Peyer's patch (tissue), 4 donors: ENCODE data around the gene FOXR1. TPM values are rescaled to one million over a fixed set of nuclear protein-coding genes. Genes with fewer than 3 reads are reported as not detected.

Source experiments
- DNase-seq, 3 donors: peaks; one replicate each; pipeline ENCODE4 v3.0.0-alpha.2; 2017 to 2019
- H3K27ac ChIP-seq, 4 donors: fragments of 200-600 bp; sonication (generic); one replicate each; pipeline ENCODE4 v1.5.1; 2016 to 2019
- H3K27me3 ChIP-seq, 2 donors: fragments of 200-600 bp; sonication (generic); one replicate each; pipeline ENCODE4 v1.5.1; 2019
- H3K36me3 ChIP-seq, 3 donors: fragments of 200-600 bp; sonication (generic); one replicate each; pipeline ENCODE4 v1.5.1; 2016 to 2019
- H3K4me1 ChIP-seq, 4 donors: fragments of 200-600 bp; sonication (generic); one replicate each; pipeline ENCODE4 v1.5.1; 2016 to 2019
- H3K4me3 ChIP-seq, 4 donors: fragments of 200-600 bp; sonication (generic); 1 replicate in 3 of 4; 2 replicates in 1 of 4; pipeline ENCODE4 v1.5.1; 2016 to 2019; ENCODE audit warnings: mild to moderate bottlenecking in 1 of 4
- H3K9me3 ChIP-seq, 4 donors: fragments of 200-600 bp; sonication (generic); one replicate each; pipeline ENCODE4 v1.5.1; 2016 to 2019; ENCODE audit warnings: mild to moderate bottlenecking in 1 of 4
- POLR2A ChIP-seq, 2 donors: fragments of 450-650 bp; IDR thresholded peaks; one replicate each; pipeline ENCODE4 v1.5.1; 2017; ENCODE audit warnings: antibody characterized with exemption in 2 of 2, mild to moderate bottlenecking in 2 of 2, moderate library complexity in 2 of 2
- total RNA-seq, 4 donors: library from RNA; depleted of rRNA; stranded (reverse); fragments of >200 nt; gene quantifications; one replicate each; pipeline ENCODE4 v1.1.0, GENCODE V29; 2016
- TF ChIP-seq, protein P1 (sequence below), 6 experiments: fragments of 450-650 bp in 4 of 6; fragments of 200-600 bp in 2 of 6; sonication (generic) in 1 of 6; IDR thresholded peaks; one replicate each; pipeline ENCODE4 v1.5.1; 2017 to 2019; ENCODE audit warnings: antibody characterized with exemption in 6 of 6, mild to moderate bottlenecking in 3 of 6, moderate library complexity in 1 of 6

The FOXR1 gene
- total RNA-seq, 4 donors from 2014 or later: not detected

- peaks cover 0 to 93% (median 0%) of the 10 kb centered on the region in 3 donors for H3K36me3 ChIP-seq
- no peak for TF ChIP-seq POLR2A (IDR thresholded peaks at IDR 0.05)
- TF ChIP-seq, protein P1, sequence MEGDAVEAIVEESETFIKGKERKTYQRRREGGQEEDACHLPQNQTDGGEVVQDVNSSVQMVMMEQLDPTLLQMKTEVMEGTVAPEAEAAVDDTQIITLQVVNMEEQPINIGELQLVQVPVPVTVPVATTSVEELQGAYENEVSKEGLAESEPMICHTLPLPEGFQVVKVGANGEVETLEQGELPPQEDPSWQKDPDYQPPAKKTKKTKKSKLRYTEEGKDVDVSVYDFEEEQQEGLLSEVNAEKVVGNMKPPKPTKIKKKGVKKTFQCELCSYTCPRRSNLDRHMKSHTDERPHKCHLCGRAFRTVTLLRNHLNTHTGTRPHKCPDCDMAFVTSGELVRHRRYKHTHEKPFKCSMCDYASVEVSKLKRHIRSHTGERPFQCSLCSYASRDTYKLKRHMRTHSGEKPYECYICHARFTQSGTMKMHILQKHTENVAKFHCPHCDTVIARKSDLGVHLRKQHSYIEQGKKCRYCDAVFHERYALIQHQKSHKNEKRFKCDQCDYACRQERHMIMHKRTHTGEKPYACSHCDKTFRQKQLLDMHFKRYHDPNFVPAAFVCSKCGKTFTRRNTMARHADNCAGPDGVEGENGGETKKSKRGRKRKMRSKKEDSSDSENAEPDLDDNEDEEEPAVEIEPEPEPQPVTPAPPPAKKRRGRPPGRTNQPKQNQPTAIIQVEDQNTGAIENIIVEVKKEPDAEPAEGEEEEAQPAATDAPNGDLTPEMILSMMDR (IDR thresholded peaks at IDR 0.05): no peak
These were observed 35.1 kb downstream of the FOXR1 start for GRCh38 chr11:119006656-119007055.

GRCh38 chr11:119011476-119012053 lies 40.0 kb downstream of the FOXR1 start:
- no peaks in the 10 kb centered on the region for H3K27me3 ChIP-seq
- no peak overlapping the region for H3K4me3 ChIP-seq
- H3K9me3 ChIP-seq: no peaks in the 10 kb centered on the region
- H3K27ac ChIP-seq: no peak overlapping the region
- no peak for TF ChIP-seq POLR2A (IDR thresholded peaks at IDR 0.05)
- TF ChIP-seq, protein P1 (IDR thresholded peaks at IDR 0.05): no peak
- H3K4me1 ChIP-seq: peaks cover 0 to 13% (median under 1%) of the 10 kb centered on the region in 4 donors
- no peak for DNase-seq
- H3K36me3 ChIP-seq: peaks cover 0 to 93% (median 7%) of the 10 kb centered on the region in 3 donors

More at GRCh38 chr11:119006656-119007055, 35.1 kb downstream of the FOXR1 start:
- no peaks in the 10 kb centered on the region for H3K9me3 ChIP-seq
- DNase-seq: no peak
- H3K4me3 ChIP-seq: no peak overlapping the region
- H3K4me1 ChIP-seq: no peaks in the 10 kb centered on the region
- H3K27me3 ChIP-seq: no peaks in the 10 kb centered on the region
- H3K27ac ChIP-seq: no peak overlapping the region

DNA sequence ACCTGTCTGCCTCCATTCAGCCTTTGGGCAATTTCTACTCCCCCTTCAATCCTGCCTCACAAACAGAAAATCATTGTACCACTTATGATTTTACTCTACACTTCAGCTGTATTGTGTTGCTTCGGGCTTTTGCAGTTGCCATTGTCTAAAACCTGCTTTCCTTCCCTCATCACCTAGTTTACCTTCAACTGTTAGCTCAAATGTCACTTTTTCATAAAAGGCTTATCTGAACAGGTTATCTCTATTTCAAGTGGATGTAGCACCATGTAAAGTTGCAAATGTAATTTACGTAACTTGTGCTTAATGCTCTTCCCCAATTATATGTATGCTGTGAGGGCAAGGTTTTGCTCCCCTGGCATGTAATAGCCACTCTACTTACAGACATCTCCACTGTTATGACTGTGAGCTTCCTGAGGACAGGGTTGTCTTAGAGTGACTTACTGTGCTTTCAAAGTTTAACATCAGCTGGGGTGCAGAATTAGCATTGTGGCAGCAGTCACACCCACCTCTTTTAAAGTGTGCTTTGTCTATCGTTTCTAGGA lies 41.1 kb downstream of the FOXR1 start:
- Histone ChIP-seq H3K36me3 (peaks cover 0 to 86% (median 7%) of the 10 kb centered on the region in 3 donors), H3K4me1 (peaks cover 0 to 22% (median 5%) of the 10 kb centered on the region in 4 donors), H3K27me3 (no peaks in the 10 kb centered on the region), H3K4me3 (no peak overlapping the region), H3K27ac (no peak overlapping the region), H3K9me3 (no peaks in the 10 kb centered on the region)
- no peak for DNase-seq
- no peak for TF ChIP-seq POLR2A (IDR thresholded peaks at IDR 0.05)
- TF ChIP-seq, protein P1 (IDR thresholded peaks at IDR 0.05): no peak

DNA sequence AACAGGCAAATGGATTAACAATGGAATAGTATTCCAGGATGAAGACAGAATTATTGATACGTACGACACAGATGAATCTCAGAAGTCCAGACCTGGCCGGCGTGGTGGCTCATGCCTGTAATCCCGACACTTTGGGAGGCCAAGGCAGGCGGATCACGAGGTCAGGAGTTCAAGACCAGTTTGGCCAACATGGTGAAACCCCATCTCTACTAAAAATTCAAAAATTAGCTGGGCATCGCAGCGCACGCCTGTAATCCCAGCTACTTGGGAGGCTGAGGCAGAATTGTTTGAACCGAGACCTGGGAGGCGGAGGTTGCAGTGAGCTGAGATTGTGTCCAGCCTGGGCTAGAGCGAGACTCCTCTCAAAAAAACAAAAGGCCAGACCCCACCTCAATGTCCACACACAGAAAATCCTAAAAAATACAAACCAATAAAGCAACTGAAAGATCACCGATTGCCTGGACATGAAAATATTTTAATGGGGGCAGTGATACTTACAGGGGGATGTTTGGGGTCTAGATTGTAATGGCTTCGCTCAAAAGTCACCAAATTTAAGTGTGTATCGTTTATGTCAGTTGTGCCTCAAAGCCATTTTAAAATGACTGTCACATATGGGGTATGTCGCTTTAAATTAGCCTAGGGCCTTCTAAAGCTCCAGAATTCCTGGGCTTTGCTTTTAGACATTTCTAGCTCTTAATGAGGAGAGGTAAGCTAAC lies 42.8 kb downstream of the FOXR1 start:
- Histone ChIP-seq H3K36me3 (peaks cover 0 to 69% (median 7%) of the 10 kb centered on the region in 3 donors), H3K4me1 (peaks cover 0 to 22% (median 8%) of the 10 kb centered on the region in 4 donors), H3K9me3 (no peaks in the 10 kb centered on the region), H3K27ac (no peak overlapping the region), H3K27me3 (no peaks in the 10 kb centered on the region), H3K4me3 (no peak overlapping the region)
- TF ChIP-seq, protein P1 (IDR thresholded peaks at IDR 0.05): no peak
- no peak for TF ChIP-seq POLR2A (IDR thresholded peaks at IDR 0.05)
- DNase-seq: no peak

GRCh38 chr11:119015054-119015611 lies 43.6 kb downstream of the FOXR1 start:
- Histone ChIP-seq H3K27me3 (no peaks in the 10 kb centered on the region), H3K36me3 (peaks cover 0 to 62% (median 7%) of the 10 kb centered on the region in 3 donors), H3K4me3 (no peak overlapping the region), H3K4me1 (peaks cover 0 to 30% (median 13%) of the 10 kb centered on the region in 4 donors), H3K9me3 (no peaks in the 10 kb centered on the region), H3K27ac (no peak overlapping the region)
- TF ChIP-seq POLR2A (IDR thresholded peaks at IDR 0.05): no peak
- TF ChIP-seq, protein P1 (IDR thresholded peaks at IDR 0.05): no peak
- DNase-seq: no peak
